H1 (cell line): ENCODE results near the gene EPHB1. TPM values are rescaled to one million over a fixed set of nuclear protein-coding genes. Genes with fewer than 3 reads are reported as not detected.

Experiments
- polyA plus RNA-seq, 7 experiments: library from polyadenylated mRNA; depleted of rRNA in 3 of 7; stranded (reverse) in 5 of 7; unstranded in 2 of 7; fragments of >200 nt in 5 of 7; fragments of 200-250 nt in 2 of 7; gene quantifications; 1 replicate in 5 of 7; 2 replicates in 1 of 7; 4 replicates in 1 of 7; pipeline versions ENCODE4 v1.2.1 to v1.2.3, GENCODE V29; 2011 to 2013; ENCODE audit warnings: missing spikeins in 2 of 7, mixed read lengths in 2 of 7
- total RNA-seq: library from RNA; stranded (reverse); fragmentation: NEBNext Ultra II Directional; extraction: Animal tissue kit (Norgen Biotek cat#: 25700); gene quantifications from 2 replicates; pipeline ENCODE4 v1.2.1, GENCODE V29; 2021
- TF ChIP-seq, protein P1 (sequence below): fragments of 300-600 bp; sonication (generic); IDR thresholded peaks from 2 replicates; pipeline ENCODE4 v1.7.1; 2012; ENCODE audit warnings: low read length, moderate library complexity, mild to moderate bottlenecking, inconsistent platforms; ENCODE audit not compliant: insufficient replicate concordance

EPHB1 gene
- total and polyA plus RNA-seq, 2 of the 8 experiments (the other 6 are each of a cell fraction or from before 2014, with no cell fraction given) = 3.5 to 5.9 TPM

DNA sequence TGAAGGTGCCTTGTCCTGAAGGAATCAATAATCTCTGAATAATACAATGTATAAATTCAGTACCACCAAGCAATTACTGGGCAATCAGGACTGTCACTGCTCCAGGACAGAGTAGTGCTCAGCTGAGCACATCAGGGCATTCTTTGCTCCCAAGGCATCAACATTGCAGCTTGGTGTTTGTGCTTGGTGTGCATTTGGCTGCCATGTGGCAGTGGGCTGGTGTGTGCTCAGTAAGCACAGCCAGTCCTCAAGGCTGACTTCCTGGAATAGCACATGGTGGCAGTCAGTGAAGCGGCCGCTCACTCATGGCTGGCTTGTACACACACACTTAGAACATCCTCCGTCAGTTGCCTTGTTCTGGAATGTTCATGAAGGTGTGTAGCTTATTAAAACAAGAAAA, 217.0 kb downstream of the EPHB1 start (continued):
- TF ChIP-seq, protein P1, sequence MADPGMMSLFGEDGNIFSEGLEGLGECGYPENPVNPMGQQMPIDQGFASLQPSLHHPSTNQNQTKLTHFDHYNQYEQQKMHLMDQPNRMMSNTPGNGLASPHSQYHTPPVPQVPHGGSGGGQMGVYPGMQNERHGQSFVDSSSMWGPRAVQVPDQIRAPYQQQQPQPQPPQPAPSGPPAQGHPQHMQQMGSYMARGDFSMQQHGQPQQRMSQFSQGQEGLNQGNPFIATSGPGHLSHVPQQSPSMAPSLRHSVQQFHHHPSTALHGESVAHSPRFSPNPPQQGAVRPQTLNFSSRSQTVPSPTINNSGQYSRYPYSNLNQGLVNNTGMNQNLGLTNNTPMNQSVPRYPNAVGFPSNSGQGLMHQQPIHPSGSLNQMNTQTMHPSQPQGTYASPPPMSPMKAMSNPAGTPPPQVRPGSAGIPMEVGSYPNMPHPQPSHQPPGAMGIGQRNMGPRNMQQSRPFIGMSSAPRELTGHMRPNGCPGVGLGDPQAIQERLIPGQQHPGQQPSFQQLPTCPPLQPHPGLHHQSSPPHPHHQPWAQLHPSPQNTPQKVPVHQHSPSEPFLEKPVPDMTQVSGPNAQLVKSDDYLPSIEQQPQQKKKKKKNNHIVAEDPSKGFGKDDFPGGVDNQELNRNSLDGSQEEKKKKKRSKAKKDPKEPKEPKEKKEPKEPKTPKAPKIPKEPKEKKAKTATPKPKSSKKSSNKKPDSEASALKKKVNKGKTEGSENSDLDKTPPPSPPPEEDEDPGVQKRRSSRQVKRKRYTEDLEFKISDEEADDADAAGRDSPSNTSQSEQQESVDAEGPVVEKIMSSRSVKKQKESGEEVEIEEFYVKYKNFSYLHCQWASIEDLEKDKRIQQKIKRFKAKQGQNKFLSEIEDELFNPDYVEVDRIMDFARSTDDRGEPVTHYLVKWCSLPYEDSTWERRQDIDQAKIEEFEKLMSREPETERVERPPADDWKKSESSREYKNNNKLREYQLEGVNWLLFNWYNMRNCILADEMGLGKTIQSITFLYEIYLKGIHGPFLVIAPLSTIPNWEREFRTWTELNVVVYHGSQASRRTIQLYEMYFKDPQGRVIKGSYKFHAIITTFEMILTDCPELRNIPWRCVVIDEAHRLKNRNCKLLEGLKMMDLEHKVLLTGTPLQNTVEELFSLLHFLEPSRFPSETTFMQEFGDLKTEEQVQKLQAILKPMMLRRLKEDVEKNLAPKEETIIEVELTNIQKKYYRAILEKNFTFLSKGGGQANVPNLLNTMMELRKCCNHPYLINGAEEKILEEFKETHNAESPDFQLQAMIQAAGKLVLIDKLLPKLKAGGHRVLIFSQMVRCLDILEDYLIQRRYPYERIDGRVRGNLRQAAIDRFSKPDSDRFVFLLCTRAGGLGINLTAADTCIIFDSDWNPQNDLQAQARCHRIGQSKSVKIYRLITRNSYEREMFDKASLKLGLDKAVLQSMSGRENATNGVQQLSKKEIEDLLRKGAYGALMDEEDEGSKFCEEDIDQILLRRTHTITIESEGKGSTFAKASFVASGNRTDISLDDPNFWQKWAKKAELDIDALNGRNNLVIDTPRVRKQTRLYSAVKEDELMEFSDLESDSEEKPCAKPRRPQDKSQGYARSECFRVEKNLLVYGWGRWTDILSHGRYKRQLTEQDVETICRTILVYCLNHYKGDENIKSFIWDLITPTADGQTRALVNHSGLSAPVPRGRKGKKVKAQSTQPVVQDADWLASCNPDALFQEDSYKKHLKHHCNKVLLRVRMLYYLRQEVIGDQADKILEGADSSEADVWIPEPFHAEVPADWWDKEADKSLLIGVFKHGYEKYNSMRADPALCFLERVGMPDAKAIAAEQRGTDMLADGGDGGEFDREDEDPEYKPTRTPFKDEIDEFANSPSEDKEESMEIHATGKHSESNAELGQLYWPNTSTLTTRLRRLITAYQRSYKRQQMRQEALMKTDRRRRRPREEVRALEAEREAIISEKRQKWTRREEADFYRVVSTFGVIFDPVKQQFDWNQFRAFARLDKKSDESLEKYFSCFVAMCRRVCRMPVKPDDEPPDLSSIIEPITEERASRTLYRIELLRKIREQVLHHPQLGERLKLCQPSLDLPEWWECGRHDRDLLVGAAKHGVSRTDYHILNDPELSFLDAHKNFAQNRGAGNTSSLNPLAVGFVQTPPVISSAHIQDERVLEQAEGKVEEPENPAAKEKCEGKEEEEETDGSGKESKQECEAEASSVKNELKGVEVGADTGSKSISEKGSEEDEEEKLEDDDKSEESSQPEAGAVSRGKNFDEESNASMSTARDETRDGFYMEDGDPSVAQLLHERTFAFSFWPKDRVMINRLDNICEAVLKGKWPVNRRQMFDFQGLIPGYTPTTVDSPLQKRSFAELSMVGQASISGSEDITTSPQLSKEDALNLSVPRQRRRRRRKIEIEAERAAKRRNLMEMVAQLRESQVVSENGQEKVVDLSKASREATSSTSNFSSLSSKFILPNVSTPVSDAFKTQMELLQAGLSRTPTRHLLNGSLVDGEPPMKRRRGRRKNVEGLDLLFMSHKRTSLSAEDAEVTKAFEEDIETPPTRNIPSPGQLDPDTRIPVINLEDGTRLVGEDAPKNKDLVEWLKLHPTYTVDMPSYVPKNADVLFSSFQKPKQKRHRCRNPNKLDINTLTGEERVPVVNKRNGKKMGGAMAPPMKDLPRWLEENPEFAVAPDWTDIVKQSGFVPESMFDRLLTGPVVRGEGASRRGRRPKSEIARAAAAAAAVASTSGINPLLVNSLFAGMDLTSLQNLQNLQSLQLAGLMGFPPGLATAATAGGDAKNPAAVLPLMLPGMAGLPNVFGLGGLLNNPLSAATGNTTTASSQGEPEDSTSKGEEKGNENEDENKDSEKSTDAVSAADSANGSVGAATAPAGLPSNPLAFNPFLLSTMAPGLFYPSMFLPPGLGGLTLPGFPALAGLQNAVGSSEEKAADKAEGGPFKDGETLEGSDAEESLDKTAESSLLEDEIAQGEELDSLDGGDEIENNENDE = no peak
